ENCODE data around the gene MRC1.

DNA sequence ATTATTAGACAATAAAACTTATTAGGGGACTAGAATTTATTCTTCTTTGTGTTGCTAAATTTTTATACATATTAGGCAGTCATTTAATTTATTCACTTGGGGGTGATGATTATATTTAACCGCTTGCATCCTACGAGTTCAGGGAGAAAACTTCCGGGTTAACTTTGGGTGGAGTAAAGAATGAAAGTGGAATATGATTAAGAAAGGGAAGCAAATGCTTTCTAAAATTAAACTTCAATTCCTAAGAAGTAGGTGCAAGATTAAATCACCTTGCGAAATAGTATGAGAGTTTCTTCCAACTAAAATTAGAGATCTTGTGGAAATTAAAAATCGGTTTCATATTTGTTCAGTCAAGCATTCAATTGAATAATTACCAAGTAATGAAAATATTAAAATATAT is 33.5 kb downstream of the MRC1 start:
- no peak for TF ChIP-seq POLR2A (IDR thresholded peaks at IDR 0.05)
- TF ChIP-seq CTCF (IDR thresholded peaks at IDR 0.05): no peak
- TF ChIP-seq POLR2AphosphoS5 (IDR thresholded peaks at IDR 0.05): no peak
